HEK293 (cell line): Measurements from ENCODE around the gene WASHC4.
"Not testable (repeated sequence)": the region's sequence is repeated elsewhere in the genome, so short reads cannot be mapped to it uniquely, and the experiment has no call there.

Experiments used
- CTCF ChIA-PET: fragments of 350-600 bp; formaldehyde crosslinking; extraction: SDS; loops from one replicate; lab custom pipeline; 2021; ENCODE audit warnings: antibody characterized with exemption; lab: Yijun Ruan, JAX
- POLR2A ChIA-PET: fragments of 300-600 bp; formaldehyde crosslinking; extraction: SDS; loops from one replicate; lab custom pipeline; 2020; ENCODE audit warnings: antibody characterized with exemption, inconsistent platforms; lab: Yijun Ruan, JAX
- H3K27ac ChIP-seq: fragments of 200-500 bp; sonication (Bioruptor generic); 2 replicates; pipeline ENCODE4 v1.5.1; 2014; ENCODE audit warnings: low read depth, low read length, control low read depth, inconsistent platforms; ENCODE audit errors: extremely low read depth
- H3K36me3 ChIP-seq, 2 experiments: fragments of 200-500 bp in 1 of 2; sonication (Bioruptor generic) in 1 of 2; 1 replicate in 1 of 2; 2 replicates in 1 of 2; pipeline ENCODE4 v1.5.1; 2014 to 2017; ENCODE audit warnings: inconsistent platforms in 2 of 2, low read length in 2 of 2; ENCODE audit not compliant: control insufficient read depth in 2 of 2, insufficient read depth in 1 of 2
- H3K4me1 ChIP-seq: fragments of 200-500 bp; sonication (Bioruptor generic); 2 replicates; pipeline ENCODE4 v1.5.1; 2014; ENCODE audit warnings: mild to moderate bottlenecking, low read length, inconsistent platforms; ENCODE audit not compliant: control insufficient read depth, insufficient read depth
- H3K4me3 ChIP-seq: 2 replicates; pipeline ENCODE4 v1.5.1; 2011; ENCODE audit warnings: low read depth, mild to moderate bottlenecking, control low read depth, low read length, moderate library complexity
- H3K9me3 ChIP-seq: fragments of 200-500 bp; sonication (Bioruptor generic); 2 replicates; pipeline ENCODE4 v1.5.1; 2014; ENCODE audit warnings: low read depth, low read length, inconsistent platforms; ENCODE audit not compliant: control insufficient read depth, insufficient read depth
- GLIS1 ChIP-seq: fragments of 450-650 bp; formaldehyde crosslinking; IDR thresholded peaks from 2 replicates; pipeline ENCODE4 v1.5.1; 2016; ENCODE audit warnings: missing biosample characterization, missing genetic modification characterization
- KLF1 ChIP-seq: fragments of 450-650 bp; formaldehyde crosslinking; IDR thresholded peaks from 2 replicates; pipeline ENCODE4 v1.5.1; 2016; ENCODE audit warnings: missing biosample characterization, missing genetic modification characterization
- KLF10 ChIP-seq: fragments of 450-650 bp; IDR thresholded peaks from 2 replicates; pipeline ENCODE4 v1.5.1; 2018; ENCODE audit warnings: missing biosample characterization, mild to moderate bottlenecking, missing genetic modification characterization
- KLF16 ChIP-seq: fragments of 450-650 bp; formaldehyde crosslinking; IDR thresholded peaks from 2 replicates; pipeline ENCODE4 v1.5.1; 2017; ENCODE audit warnings: missing biosample characterization, missing genetic modification characterization
- KLF8 ChIP-seq: fragments of 450-650 bp; formaldehyde crosslinking; IDR thresholded peaks from 2 replicates; pipeline ENCODE4 v1.5.1; 2016; ENCODE audit warnings: missing biosample characterization, missing genetic modification characterization
- RBAK ChIP-seq: fragments of 450-650 bp; formaldehyde crosslinking; IDR thresholded peaks from 2 replicates; pipeline ENCODE4 v1.5.1; 2016; ENCODE audit warnings: missing biosample characterization, missing genetic modification characterization
- REPIN1 ChIP-seq: fragments of 450-650 bp; formaldehyde crosslinking; IDR thresholded peaks from 2 replicates; pipeline ENCODE4 v1.5.1; 2017; ENCODE audit warnings: missing biosample characterization, missing genetic modification characterization, low read depth
- TRIM28 ChIP-seq: IDR thresholded peaks from 2 replicates; pipeline ENCODE4 v1.6.1; 2011; ENCODE audit warnings: low read length, control low read depth, borderline replicate concordance
- ZBTB21 ChIP-seq: fragments of 450-650 bp; formaldehyde crosslinking; IDR thresholded peaks from 2 replicates; pipeline ENCODE4 v1.5.1; 2017; ENCODE audit warnings: missing biosample characterization, missing genetic modification characterization
- ZFP37 ChIP-seq: fragments of 450-650 bp; formaldehyde crosslinking; IDR thresholded peaks from 2 replicates; pipeline ENCODE4 v1.5.1; 2016; ENCODE audit warnings: missing biosample characterization, missing genetic modification characterization
- ZNF112 ChIP-seq: fragments of 450-650 bp; formaldehyde crosslinking; IDR thresholded peaks from 2 replicates; pipeline ENCODE4 v1.5.0; 2017; ENCODE audit warnings: missing biosample characterization, missing genetic modification characterization
- ZNF26 ChIP-seq: fragments of 450-650 bp; formaldehyde crosslinking; IDR thresholded peaks from 2 replicates; pipeline ENCODE4 v1.5.1; 2016; ENCODE audit warnings: missing biosample characterization, missing genetic modification characterization
- ZNF280D ChIP-seq: fragments of 450-650 bp; formaldehyde crosslinking; IDR thresholded peaks from 2 replicates; pipeline ENCODE4 v1.5.1; 2016; ENCODE audit warnings: missing biosample characterization, missing genetic modification characterization
- ZNF391 ChIP-seq: fragments of 450-650 bp; formaldehyde crosslinking; IDR thresholded peaks from 2 replicates; pipeline ENCODE4 v1.5.1; 2016; ENCODE audit warnings: low read depth, missing biosample characterization, missing genetic modification characterization, borderline replicate concordance
- ZNF416 ChIP-seq: fragments of 450-650 bp; formaldehyde crosslinking; IDR thresholded peaks from 2 replicates; pipeline ENCODE4 v1.5.1; 2016; ENCODE audit warnings: missing biosample characterization, missing genetic modification characterization
- ZNF423 ChIP-seq: fragments of 450-650 bp; formaldehyde crosslinking; IDR thresholded peaks from 2 replicates; pipeline ENCODE4 v1.5.1; 2016; ENCODE audit warnings: missing biosample characterization, missing genetic modification characterization
- ZNF530 ChIP-seq: fragments of 450-650 bp; formaldehyde crosslinking; IDR thresholded peaks from 2 replicates; pipeline ENCODE4 v1.5.1; 2016; ENCODE audit warnings: low read depth, missing biosample characterization, missing genetic modification characterization
- ZNF544 ChIP-seq: fragments of 450-650 bp; formaldehyde crosslinking; IDR thresholded peaks from 2 replicates; pipeline ENCODE4 v1.5.0; 2017; ENCODE audit warnings: missing biosample characterization, missing genetic modification characterization
- ZNF571 ChIP-seq: fragments of 450-650 bp; formaldehyde crosslinking; IDR thresholded peaks from 2 replicates; pipeline ENCODE4 v1.5.0; 2017; ENCODE audit warnings: missing biosample characterization, missing genetic modification characterization
- ZNF624 ChIP-seq: fragments of 450-650 bp; formaldehyde crosslinking; IDR thresholded peaks from 2 replicates; pipeline ENCODE4 v1.5.1; 2017; ENCODE audit warnings: missing biosample characterization, missing genetic modification characterization
- ZNF747 ChIP-seq: fragments of 450-650 bp; formaldehyde crosslinking; IDR thresholded peaks from 2 replicates; pipeline ENCODE4 v1.5.1; 2016; ENCODE audit warnings: missing biosample characterization, missing genetic modification characterization
- ZSCAN23 ChIP-seq: fragments of 450-650 bp; formaldehyde crosslinking; IDR thresholded peaks from 2 replicates; pipeline ENCODE4 v1.5.1; 2016; ENCODE audit warnings: missing biosample characterization, missing genetic modification characterization
- TF ChIP-seq, protein P1 (sequence below): fragments of 450-650 bp; formaldehyde crosslinking; IDR thresholded peaks from 2 replicates; pipeline ENCODE4 v1.5.1; 2017; ENCODE audit warnings: missing biosample characterization, missing genetic modification characterization
- TF ChIP-seq, protein P2 (sequence below): fragments of 450-650 bp; formaldehyde crosslinking; IDR thresholded peaks from 2 replicates; pipeline ENCODE4 v1.5.1; 2016; ENCODE audit warnings: missing biosample characterization, missing genetic modification characterization, low read depth

WASHC4 gene

DNA sequence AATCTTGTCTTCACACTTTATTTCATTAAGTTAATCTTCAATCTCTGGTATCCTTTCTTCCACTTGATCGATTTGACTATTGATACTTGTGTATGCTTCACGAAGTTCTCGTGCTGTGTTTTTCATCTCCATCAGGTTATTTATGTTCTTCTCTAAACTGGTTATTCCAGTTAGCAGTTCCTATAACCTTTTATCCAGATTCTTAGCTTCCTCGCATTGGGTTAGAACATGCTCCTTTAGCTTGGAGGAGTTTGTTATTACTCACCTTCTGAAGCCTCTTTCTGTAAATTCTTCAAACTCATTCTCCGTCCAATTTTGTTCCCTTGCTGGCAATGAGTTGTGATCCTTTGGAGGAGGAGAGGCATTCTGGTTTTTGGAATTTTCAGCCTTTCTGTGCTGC lies 76.4 kb downstream of the WASHC4 start:
- H3K4me1 ChIP-seq, POLR2A ChIA-PET, H3K27ac ChIP-seq, CTCF ChIA-PET, H3K4me3 ChIP-seq, H3K9me3 ChIP-seq: not testable (repeated sequence)
- peaks cover 25 to 47% of the 10 kb centered on the region in 2 experiments for H3K36me3 ChIP-seq

DNA sequence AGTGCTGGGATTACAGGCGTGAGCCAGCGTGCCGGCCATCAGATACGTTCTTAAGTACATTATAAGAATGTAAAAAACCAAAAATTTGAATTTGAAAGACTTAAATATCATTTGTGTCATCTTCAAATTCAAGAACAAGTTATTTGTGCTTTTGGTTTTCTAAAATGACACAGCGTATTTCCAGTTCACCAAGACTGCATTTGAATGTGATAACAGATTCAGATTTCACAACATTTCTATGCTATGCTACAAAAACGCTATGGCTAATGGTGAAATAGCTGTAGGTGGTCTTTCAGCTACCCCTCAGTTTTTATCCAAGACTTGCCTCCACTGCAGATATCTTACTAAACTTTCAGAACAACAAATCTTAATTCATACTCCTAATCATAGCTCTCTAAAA lies 81.8 kb downstream of the WASHC4 start:
- H3K4me1 ChIP-seq: no peaks in the 10 kb centered on the region
- no peak for TF ChIP-seq ZNF747 (tag by site-specific recombination)
- TF ChIP-seq GLIS1 (tag by site-specific recombination): no peak
- TF ChIP-seq ZNF280D: no peak
- no peak for TF ChIP-seq KLF8 (tag by site-specific recombination)
- TF ChIP-seq, protein P1, sequence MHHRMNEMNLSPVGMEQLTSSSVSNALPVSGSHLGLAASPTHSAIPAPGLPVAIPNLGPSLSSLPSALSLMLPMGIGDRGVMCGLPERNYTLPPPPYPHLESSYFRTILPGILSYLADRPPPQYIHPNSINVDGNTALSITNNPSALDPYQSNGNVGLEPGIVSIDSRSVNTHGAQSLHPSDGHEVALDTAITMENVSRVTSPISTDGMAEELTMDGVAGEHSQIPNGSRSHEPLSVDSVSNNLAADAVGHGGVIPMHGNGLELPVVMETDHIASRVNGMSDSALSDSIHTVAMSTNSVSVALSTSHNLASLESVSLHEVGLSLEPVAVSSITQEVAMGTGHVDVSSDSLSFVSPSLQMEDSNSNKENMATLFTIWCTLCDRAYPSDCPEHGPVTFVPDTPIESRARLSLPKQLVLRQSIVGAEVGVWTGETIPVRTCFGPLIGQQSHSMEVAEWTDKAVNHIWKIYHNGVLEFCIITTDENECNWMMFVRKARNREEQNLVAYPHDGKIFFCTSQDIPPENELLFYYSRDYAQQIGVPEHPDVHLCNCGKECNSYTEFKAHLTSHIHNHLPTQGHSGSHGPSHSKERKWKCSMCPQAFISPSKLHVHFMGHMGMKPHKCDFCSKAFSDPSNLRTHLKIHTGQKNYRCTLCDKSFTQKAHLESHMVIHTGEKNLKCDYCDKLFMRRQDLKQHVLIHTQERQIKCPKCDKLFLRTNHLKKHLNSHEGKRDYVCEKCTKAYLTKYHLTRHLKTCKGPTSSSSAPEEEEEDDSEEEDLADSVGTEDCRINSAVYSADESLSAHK (tag by site-specific recombination): no peak
- no peak for TF ChIP-seq ZNF423 (tag by site-specific recombination)
- no peak for TF ChIP-seq ZNF530 (tag by site-specific recombination)
- TF ChIP-seq KLF1 (tag by site-specific recombination): no peak
- no peak for TF ChIP-seq KLF16 (tag by site-specific recombination)
- TF ChIP-seq ZNF571: no peak
- TF ChIP-seq REPIN1: no peak
- TF ChIP-seq RBAK (tag by site-specific recombination): no peak
- TF ChIP-seq ZSCAN23: no peak
- TF ChIP-seq ZNF391 (tag by site-specific recombination): no peak
- no peak for TF ChIP-seq ZNF624 (tag by site-specific recombination)
- no peak for TF ChIP-seq KLF10 (tag by site-specific recombination)
- H3K9me3 ChIP-seq: no peaks in the 10 kb centered on the region
- no peak overlapping the region for H3K4me3 ChIP-seq
- no peak overlapping the region for H3K27ac ChIP-seq
- POLR2A ChIA-PET: interaction anchor here (1.2 kb wide), 1 partner anchor 47 kb away, joined by 3 read pairs; the partner anchor contains the start of gene APPL2
- peaks cover 53 to 95% of the 10 kb centered on the region in 2 experiments for H3K36me3 ChIP-seq
- CTCF ChIA-PET: interaction anchor here (0.6 to 0.8 kb wide), 3 partner anchors 47 to 661 kb away, joined by 3 read pairs; no protein-coding TSS in a partner anchor

DNA sequence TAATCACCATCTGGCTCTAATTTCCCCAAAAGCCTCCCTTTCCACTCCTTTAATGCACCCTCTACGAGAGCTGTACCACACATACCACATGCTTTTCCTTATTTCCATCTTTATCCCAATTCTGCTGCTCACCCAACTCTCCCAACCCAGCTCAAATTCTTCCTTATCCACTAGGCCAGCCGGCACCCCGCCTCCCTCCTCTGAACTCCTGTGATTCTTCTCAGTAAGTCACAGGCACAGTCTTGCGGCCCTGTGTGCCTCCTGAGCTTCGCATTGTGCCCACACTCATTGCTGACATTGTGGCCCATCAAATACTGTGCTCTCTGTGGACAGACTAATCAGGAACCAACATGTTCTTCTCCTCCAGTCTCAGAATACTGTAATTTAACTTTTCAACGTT lies 83.0 kb downstream of the WASHC4 start:
- no peak overlapping the region for H3K4me3 ChIP-seq
- H3K4me1 ChIP-seq: no peaks in the 10 kb centered on the region
- POLR2A ChIA-PET: no interaction called here
- H3K36me3 ChIP-seq: peaks cover 55 to 92% of the 10 kb centered on the region in 2 experiments
- no peak overlapping the region for H3K27ac ChIP-seq
- no peak for TF ChIP-seq ZNF112
- TF ChIP-seq ZNF416 (tag by site-specific recombination): no peak
- TF ChIP-seq ZBTB21 (tag by site-specific recombination): no peak
- TF ChIP-seq, protein P2, sequence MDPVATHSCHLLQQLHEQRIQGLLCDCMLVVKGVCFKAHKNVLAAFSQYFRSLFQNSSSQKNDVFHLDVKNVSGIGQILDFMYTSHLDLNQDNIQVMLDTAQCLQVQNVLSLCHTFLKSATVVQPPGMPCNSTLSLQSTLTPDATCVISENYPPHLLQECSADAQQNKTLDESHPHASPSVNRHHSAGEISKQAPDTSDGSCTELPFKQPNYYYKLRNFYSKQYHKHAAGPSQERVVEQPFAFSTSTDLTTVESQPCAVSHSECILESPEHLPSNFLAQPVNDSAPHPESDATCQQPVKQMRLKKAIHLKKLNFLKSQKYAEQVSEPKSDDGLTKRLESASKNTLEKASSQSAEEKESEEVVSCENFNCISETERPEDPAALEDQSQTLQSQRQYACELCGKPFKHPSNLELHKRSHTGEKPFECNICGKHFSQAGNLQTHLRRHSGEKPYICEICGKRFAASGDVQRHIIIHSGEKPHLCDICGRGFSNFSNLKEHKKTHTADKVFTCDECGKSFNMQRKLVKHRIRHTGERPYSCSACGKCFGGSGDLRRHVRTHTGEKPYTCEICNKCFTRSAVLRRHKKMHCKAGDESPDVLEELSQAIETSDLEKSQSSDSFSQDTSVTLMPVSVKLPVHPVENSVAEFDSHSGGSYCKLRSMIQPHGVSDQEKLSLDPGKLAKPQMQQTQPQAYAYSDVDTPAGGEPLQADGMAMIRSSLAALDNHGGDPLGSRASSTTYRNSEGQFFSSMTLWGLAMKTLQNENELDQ (tag by site-specific recombination): no peak
- no peak for TF ChIP-seq TRIM28
- no peak for TF ChIP-seq ZFP37 (tag by site-specific recombination)
- TF ChIP-seq ZNF544: no peak
- TF ChIP-seq ZNF26 (tag by site-specific recombination): no peak
- H3K9me3 ChIP-seq: no peaks in the 10 kb centered on the region
- CTCF ChIA-PET: interaction anchor here (0.5 to 0.6 kb wide), 2 partner anchors 1035 to 1144 kb away, joined by 3 read pairs; no protein-coding TSS in a partner anchor
